ENCODE results near the gene TNNT2.

TNNT2 gene

GRCh38 chr1:201377611-201378092 lies at the start of gene TNNT2:
Gene TNNT2 (minus strand): TSS chr1:201377680. CDS start chr1:201373254, 4,426 bp downstream.
- no peak for DNase-seq

- DNase-seq, result no peak
Measured at GRCh38 chr1:201426479-201427310, 49.2 kb upstream of the TNNT2 start.

DNA sequence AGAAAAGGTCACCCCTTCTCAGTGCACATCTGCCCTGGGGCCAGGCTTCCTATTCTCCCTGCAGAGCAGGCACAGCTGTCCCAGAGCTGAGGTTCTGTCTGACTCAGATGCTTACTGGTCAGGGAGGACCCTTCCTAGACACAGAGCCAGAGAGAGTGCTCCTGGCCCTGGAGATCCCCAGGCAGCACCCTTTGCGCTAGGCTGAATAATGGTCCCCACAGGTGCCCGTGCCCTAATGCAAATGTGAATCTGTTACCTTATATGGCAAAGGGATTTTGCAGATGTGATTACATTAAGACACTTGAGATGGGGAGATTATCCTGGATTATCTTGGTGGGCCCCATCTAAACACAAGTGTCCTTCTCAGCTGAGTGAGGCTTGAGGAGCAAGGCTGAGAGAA lies 46.7 kb upstream of the TNNT2 start:
- no peak for DNase-seq

DNA sequence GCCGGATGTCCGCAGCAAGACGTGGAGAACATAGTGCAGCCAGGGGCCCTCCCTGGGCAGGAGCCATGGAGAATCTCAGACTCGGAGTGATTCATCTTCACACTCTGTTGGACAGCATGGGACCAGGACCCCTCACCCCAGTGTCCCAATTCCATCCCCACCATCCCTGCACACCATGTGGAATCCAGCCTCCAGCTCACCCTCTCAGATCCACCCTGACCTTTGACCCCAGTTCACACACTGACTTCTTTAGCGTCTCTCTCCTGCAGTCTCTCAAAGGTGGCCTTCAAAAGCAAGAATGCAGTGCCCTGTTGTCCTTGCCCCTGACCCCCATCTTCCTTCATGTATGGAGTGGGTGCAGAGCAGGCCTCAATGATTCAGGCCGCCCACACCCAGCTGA lies 46.2 kb upstream of the TNNT2 start:
- DNase-seq, result no peak

DNA sequence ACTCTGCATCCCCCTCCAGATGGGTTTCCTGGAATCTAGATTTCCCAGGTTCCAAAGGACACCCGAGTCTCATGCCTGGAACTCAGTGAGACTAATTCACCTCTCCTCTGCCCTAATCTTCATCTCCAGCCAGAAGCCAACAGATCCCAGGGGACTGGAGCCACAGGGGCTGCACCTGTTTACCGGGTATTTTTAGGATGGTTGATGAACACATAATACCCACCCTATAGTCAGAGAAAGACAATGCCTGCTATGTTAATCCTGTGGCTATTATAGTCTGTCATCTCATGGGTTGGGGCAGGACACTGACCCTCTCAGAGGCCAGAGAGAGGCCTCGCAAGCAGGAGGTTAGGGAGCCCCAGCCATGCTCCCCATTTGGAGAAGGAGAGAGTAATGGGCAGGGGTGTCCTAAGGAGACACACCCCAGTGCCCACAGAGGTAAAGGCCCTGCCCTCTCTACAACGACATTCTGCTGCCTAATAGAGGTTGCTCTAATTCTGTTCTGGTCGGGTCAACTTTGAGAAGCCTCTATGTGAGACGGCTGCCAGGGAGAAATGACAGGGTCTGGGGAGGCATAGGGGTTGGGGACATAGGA lies 45.1 kb upstream of the TNNT2 start:
- DNase-seq, result no peak

GRCh38 chr1:201422026-201422425 lies 44.5 kb upstream of the TNNT2 start:
- no peak for DNase-seq

GRCh38 chr1:201421041-201421440 lies 43.6 kb upstream of the TNNT2 start:
- DNase-seq, result no peak

GRCh38 chr1:201420608-201421002 lies 43.1 kb upstream of the TNNT2 start:
- DNase-seq, result no peak

DNA sequence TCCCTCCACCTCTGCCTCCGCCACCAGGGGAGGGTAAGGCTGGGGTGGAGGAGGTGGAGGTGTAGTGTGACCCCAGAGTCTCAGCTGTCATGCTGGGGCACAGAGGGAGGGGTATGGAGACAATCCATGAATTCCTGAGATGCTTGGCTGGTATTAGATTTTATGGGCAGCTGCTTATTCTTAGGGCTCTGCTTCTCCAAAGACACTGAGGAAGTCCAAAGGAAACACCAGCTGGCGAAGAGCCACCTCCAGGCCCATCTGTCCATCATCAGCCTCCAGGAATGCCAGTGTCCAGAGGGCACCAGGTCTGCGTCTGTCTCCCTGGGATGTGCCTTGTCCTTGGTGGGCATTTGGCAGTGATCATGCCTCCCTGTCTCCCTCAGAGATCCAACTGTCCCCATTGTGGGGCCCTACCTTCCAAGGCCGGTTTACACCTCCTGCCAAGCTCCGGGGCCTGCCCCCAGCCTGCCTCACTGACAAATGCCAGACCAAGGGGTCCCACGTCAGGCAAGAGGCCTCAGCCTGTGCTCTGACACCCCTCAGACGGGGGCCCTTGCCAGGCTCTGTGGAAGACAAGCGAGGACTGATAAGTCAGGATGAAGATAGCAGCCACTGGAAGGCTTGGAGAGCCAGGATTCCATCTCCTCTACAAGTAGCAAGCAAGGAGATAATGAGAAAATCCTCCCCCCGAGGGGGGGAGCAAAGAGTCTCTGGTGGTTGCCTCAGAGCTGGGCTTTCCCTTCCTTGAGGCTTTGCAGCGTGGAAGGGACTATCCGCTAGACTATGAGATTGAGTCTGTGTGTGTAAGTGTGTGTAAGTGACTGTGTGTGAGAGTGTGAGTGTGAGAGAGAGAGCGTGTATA lies 42.5 kb upstream of the TNNT2 start:
- no peak for DNase-seq

DNA sequence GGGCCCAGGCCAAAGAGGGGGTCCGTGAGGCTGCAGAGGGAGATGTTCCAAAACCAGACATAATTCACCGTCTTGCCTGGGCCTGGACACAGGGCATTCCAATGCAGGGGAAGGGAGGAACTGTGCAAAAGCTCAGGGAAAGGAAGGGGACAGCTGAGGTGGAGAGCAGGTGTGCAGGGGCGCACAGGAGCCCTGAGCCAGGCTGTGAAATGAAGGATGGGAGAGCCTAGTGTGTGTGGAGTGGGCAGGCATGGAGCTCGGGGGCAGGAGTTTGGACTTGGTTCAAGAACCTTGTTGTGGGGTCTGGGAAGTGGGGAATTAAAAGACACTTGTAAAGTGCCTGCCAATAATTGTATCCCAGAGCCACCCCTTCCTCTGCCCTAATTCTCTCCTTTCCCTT lies 41.8 kb upstream of the TNNT2 start:
- DNase-seq, result no peak

GRCh38 chr1:201418461-201418860 lies 41.0 kb upstream of the TNNT2 start:
- DNase-seq, result no peak

GRCh38 chr1:201414051-201414738 lies 36.7 kb upstream of the TNNT2 start:
- no peak for DNase-seq

DNA sequence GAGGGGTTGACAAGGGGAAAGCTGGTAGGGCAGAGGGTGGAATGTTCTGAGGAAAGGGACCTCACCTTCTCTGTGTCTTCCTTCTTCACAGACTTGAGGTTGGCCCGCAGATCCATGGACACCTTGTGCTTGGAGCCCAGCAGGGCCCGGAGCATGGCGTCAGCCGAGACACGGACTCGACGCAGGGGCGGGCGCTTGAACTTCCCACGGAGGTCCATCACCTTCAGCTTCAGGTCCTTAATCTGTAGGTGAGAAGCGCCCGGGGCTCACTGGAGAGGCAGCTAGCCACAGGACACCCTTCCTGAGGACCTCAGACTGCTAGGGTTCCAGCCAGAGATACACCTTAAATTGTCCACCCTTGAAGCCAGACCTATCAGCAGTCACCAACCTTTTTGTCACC lies 33.8 kb upstream of the TNNT2 start:
- no peak for DNase-seq

DNA sequence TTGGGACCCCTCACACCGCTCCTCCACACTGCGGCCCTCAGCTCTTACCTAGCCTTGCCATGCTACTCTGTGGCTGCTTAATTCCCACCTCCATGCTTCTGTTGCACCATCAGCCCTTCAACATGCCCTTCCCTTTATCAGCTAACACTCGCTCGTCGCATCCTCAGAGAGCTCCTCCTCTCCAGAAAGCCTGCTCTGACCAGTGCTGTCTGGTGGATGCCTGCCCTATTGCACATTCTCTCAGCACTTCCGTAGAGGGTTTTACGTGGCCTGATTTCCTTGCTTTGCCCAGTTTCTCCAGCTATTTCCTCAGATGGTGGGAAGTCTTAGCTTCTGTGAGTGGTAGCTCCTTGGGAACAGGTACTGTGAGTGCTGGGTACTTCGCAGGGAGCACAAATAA lies 32.0 kb upstream of the TNNT2 start:
- no peak for DNase-seq

- no peak for DNase-seq
Measured at GRCh38 chr1:201408834-201409200, 31.3 kb upstream of the TNNT2 start.

GRCh38 chr1:201408176-201408833 lies 30.8 kb upstream of the TNNT2 start:
- DNase-seq, result peak; percentile 51 to 54

GRCh38 chr1:201406831-201407406 lies 29.4 kb upstream of the TNNT2 start:
- DNase-seq, result no peak

DNA sequence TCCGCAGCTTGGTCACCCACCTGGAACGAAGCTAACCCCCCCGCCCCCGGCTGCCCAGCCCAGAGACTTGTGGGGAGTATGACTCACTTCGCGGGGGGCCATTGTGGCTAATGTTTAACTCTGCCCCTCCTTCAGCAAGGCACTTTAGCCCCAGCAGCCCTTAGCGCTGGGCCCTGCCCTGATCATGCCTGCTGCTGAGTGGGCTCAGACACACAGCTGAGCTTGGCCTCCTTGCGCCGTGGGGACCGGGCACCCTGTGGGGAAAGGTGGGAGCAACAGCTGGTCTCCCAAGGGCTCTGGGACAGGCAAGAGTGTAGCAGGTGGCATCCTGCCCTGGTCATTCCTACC lies 28.0 kb upstream of the TNNT2 start:
- no peak for DNase-seq

- no peak for DNase-seq
Measured at GRCh38 chr1:201404722-201405483, 27.4 kb upstream of the TNNT2 start.

DNA sequence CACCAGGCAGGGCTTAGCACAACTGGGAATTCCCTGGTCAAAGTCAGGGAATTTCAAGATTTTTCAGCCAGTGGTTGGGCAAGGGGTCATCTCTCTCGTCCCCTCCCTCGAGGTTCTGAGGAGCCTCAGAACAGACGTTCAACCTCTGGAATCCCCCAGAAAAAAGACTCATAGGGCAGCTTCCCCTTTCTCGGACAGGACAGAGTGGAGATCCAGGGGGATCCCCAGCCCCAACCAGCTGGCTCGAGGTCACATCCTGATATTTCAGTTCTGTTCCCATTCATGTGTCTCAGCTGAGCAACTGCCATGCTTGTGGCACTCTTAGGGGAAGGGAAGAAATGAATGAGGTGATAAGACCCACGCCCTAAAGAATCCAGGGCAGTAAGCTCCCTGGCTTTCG lies 26.6 kb upstream of the TNNT2 start:
- DNase-seq, result peak in 1 of 2 donors; percentile 14

DNA sequence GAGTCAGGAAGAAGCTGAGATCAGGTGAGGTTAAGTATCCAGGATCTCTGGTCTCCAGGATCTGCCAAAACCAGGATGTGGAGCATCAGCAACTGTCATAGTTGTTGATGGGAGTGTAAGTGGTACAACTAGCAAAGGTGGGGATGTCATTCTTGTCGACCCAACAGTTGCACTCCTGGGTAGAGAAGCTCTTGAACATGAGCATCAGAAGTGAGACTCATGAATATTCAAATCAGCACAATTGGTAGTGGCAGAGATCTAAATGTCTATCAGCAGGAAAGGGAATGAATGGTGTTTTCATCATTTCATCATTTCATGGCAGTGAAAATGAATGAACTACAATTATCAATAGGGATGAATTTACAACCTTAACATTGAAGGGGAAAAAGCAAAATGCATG lies 25.9 kb upstream of the TNNT2 start:
- no peak for DNase-seq

All from CD4-positive, alpha-beta T cell treated with Interleukin-4 for 1 hour (primary cell).